ENCODE results near the gene CSPG4.

DNA sequence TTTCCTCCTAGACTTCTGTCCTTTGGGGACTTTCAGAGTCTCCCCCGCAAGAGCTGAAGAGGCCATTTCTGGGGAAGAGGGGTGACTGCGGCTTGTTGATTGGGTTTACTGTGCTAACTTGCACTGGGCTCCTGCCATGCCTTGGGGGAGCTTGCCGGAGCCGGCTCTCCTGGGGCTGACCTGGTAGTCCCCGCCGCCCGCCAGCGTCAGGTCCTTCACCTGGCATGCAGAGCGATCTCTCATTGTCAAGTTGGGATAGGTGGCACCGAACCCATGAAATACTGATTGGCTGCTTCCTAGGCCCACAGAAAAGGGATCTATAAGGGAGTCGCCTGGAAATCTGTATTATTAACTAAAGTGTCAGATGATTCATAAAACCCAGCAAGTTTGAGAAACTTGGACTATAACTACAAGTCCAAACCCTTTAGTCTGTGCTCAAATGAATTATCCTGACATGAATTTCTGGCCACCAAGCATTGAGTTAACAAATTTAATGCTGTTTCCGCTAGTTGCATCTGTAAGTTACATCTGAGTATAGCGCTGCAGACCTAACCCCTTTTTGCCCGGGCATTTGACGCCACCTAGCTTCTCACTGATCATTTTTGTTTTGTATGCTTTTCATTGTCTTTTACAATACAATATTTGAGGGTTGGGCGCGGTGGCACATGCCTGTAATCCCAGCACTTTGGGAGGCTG is 72.0 kb downstream of the CSPG4 start:
- TF ChIP-seq CTCF (IDR thresholded peaks at IDR 0.05) (no peak), POLR2A (IDR thresholded peaks at IDR 0.05) (no peak), EP300 (IDR thresholded peaks at IDR 0.05) (no peak)

Measured in ovary (tissue), 3 donors.